Stimulated activated CD8-positive, alpha-beta memory T cell treated with anti-CD3 and anti-CD28 coated beads, Interleukin-7, amount 100 ng/mL, for 4 hours (primary cell): ENCODE measurements around the gene ZNF507.
"Not testable (repeated sequence)": the region's sequence is repeated elsewhere in the genome, so short reads cannot be mapped to it uniquely, and the experiment has no call there.

Source experiments
- DNase-seq, 2 donors: peaks; one replicate each; pipeline ENCODE4 v3.0.0-alpha.2; 2020; ENCODE audit warnings: low read depth in 2 of 2

The ZNF507 gene

DNA sequence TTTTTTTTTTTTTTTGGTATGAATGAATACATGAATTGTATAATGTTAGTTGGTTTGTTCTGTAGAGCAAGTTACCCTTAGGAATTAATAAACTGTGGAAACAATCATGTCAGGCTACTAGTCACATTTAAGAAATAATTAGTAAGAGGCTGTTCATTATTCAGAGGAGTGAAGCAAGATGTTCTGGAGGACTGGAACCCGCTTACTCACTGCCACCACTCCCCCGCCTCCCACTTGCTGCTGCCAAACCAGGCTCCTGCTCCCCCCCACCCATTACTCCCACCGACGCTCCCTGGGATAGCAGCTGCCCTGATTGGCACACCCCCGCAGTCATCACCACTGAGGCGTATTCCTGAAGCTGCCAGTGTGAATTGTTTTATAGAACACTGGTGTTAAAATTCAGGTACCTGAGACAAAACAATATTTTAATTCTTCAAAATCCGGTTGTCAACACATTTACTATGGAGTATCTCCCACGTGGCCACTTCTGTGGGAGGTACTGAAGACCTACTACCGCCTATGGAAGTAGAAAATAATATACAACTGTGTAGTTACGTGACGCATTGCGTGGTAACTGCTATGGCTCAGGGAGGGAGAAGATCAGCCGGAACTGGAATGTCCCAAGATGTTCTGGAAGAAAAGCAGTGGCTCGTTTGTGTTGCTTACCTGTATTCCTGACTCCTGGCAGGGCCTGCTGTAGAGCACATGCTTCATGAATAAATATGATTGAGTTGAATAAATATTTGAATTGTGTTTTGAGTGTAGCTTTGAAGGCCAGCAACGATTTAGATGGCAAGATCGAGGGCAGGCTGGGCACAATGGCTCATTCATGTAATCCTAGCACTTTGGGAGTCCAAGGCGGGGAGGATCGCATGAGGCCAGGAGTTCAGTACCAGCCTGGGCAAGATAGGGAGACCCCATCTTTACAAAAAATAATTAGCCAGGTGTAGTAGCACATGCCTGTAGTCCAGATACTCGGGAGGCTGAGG is 61.9 kb downstream of the ZNF507 start:
- no peak for DNase-seq

DNA sequence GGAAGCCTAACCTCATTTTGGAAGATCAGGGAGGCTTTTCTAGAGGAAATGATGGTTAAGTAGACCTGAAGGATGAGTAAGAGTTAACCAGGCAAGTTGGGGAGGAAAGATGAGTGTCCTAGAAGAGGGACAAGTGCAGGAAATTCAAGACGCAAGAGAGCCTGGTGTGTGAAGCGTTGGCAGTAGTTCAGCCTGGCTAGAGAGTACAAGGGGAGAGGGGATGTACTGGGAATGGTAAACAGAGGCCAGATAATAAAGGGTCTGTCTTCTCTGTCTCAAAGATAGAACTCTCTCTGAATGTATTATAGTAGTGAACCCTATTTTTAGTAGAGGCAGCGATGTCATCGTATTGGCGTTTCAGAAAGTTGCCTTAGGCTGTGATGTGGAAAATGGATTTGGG is 69.8 kb downstream of the ZNF507 start:
- no peak for DNase-seq

DNA sequence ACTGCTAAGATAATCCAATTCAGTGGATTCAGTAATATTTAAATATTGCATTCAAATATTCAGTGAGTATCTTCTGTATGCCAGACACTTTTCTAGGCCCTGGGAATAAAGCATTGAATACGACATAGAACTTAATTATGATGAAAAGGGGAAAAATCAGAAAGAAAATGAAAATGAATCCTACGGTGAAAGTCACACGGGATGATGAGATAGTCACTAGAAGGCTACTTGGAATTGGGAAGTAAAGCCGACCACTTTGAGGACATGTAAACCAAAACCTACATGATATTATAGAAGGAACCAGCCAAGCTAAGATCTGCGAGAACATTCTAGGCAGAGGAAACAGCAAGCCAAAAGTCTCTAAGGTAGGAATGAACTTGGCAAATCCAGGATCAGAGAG is 70.3 kb downstream of the ZNF507 start:
- no peak for DNase-seq

DNA sequence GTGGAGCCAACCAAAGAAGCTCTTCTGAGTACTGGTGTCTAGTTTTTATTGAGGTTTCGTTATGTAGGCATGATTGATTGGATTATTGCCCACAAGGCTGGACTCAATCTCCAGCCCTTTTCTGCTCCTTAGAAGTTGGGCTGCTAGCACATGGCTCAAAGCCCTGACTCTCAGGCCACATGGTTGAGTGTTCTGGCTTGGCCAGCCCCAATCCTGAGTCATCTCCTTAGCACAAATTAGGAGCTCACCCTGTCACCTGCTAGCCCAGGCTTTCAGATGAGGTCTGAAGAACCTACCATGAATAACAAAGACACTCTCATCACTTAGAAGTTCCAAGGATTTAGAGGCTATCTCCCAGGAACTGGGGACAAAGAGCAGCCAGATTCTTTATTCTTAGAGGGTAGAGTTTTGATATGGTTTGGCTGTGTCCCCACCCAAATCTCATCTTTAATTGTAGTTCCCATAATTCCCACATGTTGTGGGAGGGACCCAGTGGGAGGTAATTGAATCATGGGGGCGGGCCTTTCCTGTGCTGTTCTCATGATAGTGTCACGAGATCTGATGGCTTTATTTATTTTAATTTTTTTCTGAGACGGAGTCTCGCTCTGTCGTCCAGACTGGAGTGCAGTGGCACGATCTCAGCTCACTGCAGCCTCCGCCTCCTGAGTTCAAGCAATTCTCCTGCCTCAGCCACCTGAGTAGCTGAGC is 71.5 kb downstream of the ZNF507 start:
- no peak for DNase-seq

DNA sequence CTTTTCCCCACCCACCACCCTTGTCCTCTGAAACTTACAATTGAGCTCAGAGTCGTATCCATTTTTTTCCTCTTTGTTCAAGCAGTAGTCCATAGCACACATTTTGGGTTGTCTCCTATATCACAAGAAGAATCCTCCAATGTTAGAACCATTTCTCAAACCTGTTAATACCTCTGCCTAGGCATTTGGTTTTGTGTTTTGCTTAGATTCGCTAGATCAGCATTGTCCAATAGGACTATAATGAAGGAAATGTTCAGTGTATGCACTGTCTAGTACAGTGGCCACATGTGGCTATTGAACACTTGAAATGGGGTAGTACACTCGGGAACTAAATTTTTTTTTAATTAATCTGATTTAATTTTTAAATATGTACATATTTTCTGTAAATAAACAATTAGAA is 72.7 kb downstream of the ZNF507 start:
- DNase-seq, result no peak

DNA sequence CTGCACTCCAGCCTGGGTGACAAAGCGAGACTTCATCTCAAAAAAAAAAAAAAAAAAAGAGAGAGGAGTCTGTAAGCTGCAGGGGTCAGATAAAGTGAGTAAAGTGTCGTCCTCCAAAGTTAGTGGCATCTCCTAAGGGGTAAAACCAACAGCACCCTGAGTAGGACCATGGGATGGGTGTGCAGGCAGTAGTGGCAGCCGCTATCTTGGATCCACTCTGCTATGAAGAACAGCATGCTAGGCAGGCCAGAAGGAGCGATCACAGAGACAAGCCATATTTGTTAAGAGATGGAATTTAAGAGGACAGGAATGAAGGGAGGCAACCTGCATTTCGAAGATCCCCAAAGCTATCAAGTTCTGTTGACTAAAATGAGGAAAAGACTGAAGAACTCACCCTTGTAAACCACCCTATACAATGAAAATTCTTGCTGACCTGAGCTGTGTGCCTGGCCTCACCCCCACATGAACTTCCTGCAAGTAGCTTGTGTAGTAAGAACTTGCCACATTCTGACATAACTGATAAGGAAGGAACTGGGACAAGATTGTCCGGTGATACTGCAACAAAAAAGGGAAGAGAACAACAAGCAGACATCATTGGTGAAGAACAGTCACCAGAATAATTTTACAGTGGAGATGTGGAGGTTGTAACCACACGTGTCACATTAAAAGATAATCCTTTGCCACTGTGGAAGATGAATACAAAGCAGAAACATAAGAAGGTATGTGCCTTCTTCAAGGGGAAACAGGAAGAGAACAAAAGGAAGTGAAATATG is 76.4 kb downstream of the ZNF507 start:
- DNase-seq, result no peak

DNA sequence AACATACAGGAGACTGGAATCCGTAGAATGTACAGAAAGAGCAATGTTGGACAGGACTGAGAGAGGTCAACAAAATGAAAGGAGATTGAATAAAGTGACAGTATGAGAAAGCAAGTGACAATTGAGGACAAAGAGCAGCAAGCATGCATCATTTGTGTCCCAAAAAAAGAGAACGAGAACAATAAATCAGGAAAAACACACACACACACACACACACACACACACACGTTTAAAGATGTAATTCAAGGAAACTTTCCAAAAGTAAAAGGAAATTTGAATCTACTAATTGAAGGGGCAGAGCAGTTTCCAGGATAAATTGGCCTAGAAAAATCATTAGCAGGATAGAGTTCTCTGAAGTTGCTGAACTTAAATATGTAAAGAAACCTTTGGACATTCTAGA is 77.0 kb downstream of the ZNF507 start:
- DNase-seq, result no peak

DNA sequence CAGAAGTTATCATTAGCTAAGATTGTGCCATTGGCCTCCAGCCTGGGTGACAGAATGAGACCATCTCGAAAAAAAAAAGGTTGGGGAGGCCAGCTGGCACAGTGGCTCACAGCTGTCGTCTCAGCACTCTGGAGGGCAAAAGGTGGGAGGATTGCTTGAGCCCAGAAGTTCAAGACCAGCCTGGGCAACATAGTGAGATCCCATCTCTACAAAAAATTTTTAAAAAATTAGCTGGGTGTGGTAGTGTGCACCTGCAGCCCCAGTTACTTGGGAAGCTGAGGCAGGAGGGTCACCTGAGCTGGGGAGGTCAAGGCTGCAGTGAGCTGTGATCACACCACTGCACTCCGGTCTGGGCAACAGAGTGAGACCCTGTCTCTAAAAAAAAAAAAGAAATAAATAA is 78.5 kb downstream of the ZNF507 start:
- not testable (repeated sequence) for DNase-seq

DNA sequence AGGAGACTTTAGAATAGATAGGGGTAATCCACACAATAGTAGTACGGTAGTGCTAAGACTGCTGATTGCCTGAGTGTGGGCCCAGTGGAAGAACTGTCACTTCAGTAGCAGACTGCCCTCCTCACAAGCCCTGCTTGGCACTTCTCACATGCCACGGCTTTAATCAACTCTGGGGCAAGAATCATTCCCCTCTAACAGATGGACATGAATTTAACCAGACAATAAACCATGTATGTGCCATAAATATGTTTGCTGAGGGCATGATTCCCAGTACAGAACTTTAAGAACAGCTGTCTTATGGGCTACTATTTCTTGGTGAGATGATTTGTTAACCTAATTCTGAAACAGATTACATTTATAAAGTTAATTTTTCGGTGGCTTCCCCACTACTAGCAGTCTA is 82.1 kb downstream of the ZNF507 start:
- DNase-seq, result no peak

DNA sequence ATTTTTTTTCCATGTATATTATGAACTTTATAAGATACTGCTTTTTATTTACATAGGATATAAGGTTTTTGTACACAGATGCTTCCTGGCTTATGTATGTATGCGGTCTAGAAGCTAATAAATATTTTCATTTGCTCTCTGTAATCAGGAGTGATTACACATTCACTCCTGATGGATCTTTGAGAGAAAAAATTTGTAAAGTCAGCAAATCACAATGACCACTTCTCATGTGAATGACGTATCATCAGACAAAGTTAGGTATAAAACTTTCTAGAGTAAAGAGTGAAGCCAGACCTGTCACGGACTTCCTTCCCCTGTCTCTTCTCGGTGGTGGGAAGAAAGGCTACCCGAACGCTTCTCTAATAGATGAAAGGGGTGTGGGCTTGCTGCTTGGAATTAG is 91.3 kb downstream of the ZNF507 start:
- DNase-seq, result no peak

DNA sequence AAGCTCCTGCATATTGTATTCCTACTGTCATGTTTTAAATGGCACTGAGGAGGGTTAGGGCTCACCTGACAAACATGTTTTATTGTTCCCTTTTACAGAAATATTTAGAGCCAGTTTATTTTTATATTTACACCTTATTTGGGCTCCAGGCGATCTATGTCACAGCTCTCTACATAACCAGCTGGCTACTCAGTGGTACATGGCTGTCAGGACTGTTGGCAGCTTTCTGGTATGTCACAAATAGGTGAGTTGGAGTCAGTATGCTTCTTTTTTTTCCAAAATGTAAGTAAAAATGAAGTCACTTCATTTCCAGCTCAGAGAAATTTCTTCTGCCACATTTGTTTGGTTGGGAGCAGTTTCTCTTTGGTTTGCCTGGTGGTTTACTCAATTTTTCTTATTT is 91.7 kb downstream of the ZNF507 start:
- no peak for DNase-seq
